ENCODE results near the gene TBL1XR1. TPM values are rescaled to one million over a fixed set of nuclear protein-coding genes. Genes with fewer than 3 reads are reported as not detected.
"Not testable (repeated sequence)": the region's sequence is repeated elsewhere in the genome, so short reads cannot be mapped to it uniquely, and the experiment has no call there.

Gene TBL1XR1
- total RNA-seq, 1 experiment from 2014 or later, result 192 TPM

DNA sequence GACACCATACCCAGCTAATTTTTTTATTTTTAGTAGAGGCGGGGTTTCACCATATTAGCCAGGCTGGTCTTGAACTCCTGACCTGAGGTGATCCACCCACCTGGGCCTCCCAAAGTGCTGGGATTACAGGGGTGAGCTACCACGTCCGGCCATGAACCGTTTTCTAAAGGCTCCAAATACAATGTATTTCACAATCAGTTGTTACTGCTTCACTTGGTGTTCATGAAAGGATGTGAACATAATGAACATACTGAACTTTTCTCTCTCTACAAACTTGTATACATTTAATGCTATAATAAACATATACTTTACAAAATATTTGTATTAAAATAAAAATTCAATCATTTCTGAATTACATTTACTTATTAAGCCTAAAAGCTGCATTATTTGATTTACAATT, 28.9 kb downstream of the TBL1XR1 start:
- no peaks in the 10 kb centered on the region for H3K9me3 ChIP-seq (ENCODE audit: control insufficient read depth, insufficient read depth, low read depth, low read length)
- ATAC-seq (no peak), DNase-seq (ENCODE audit: low read depth, low spot score) (no peak)
- no peak for TF ChIP-seq SIN3A (IDR thresholded peaks at IDR 0.05; ENCODE audit: borderline replicate concordance, insufficient read depth, low read depth, low read length)
- TF ChIP-seq TCF7L2 (IDR thresholded peaks at IDR 0.05; ENCODE audit: low read depth, low read length), result no peak
- TF ChIP-seq, protein P1, sequence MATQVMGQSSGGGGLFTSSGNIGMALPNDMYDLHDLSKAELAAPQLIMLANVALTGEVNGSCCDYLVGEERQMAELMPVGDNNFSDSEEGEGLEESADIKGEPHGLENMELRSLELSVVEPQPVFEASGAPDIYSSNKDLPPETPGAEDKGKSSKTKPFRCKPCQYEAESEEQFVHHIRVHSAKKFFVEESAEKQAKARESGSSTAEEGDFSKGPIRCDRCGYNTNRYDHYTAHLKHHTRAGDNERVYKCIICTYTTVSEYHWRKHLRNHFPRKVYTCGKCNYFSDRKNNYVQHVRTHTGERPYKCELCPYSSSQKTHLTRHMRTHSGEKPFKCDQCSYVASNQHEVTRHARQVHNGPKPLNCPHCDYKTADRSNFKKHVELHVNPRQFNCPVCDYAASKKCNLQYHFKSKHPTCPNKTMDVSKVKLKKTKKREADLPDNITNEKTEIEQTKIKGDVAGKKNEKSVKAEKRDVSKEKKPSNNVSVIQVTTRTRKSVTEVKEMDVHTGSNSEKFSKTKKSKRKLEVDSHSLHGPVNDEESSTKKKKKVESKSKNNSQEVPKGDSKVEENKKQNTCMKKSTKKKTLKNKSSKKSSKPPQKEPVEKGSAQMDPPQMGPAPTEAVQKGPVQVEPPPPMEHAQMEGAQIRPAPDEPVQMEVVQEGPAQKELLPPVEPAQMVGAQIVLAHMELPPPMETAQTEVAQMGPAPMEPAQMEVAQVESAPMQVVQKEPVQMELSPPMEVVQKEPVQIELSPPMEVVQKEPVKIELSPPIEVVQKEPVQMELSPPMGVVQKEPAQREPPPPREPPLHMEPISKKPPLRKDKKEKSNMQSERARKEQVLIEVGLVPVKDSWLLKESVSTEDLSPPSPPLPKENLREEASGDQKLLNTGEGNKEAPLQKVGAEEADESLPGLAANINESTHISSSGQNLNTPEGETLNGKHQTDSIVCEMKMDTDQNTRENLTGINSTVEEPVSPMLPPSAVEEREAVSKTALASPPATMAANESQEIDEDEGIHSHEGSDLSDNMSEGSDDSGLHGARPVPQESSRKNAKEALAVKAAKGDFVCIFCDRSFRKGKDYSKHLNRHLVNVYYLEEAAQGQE (IDR thresholded peaks at IDR 0.05; ENCODE audit: insufficient read depth in 1 of 2, low read depth in 2 of 2, low read length in 1 of 2), result no peak
- no peak for TF ChIP-seq POLR2AphosphoS5 (IDR thresholded peaks at IDR 0.05; ENCODE audit: low read depth, low read length)
- TF ChIP-seq, protein P2, sequence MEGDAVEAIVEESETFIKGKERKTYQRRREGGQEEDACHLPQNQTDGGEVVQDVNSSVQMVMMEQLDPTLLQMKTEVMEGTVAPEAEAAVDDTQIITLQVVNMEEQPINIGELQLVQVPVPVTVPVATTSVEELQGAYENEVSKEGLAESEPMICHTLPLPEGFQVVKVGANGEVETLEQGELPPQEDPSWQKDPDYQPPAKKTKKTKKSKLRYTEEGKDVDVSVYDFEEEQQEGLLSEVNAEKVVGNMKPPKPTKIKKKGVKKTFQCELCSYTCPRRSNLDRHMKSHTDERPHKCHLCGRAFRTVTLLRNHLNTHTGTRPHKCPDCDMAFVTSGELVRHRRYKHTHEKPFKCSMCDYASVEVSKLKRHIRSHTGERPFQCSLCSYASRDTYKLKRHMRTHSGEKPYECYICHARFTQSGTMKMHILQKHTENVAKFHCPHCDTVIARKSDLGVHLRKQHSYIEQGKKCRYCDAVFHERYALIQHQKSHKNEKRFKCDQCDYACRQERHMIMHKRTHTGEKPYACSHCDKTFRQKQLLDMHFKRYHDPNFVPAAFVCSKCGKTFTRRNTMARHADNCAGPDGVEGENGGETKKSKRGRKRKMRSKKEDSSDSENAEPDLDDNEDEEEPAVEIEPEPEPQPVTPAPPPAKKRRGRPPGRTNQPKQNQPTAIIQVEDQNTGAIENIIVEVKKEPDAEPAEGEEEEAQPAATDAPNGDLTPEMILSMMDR (IDR thresholded peaks at IDR 0.05), result no peak
- H3K4me3 ChIP-seq (ENCODE audit: low read depth in 2 of 2, low read length in 2 of 2), result no peak overlapping the region
- in situ Hi-C loops (cut with HindIII; ENCODE audit: low pct_unique_long_range_greater_than_20kb, low sequenced_read_pairs) (no loop called here), intact Hi-C loops (cut with micrococcal nuclease; ENCODE audit: unreplicated experiment) (no loop called here)
- BruUV-seq (replicated peaks), result no TSS peak
- no peaks in the 10 kb centered on the region for H3K36me3 ChIP-seq (ENCODE audit: control insufficient read depth, insufficient read depth, low read length)
- no peaks in the 10 kb centered on the region for H3K27me3 ChIP-seq (ENCODE audit: control insufficient read depth, insufficient read depth, low read length)
- ChIA-PET CTCF (no interaction called here), POLR2A (no interaction called here)
- H3K4me1 ChIP-seq (ENCODE audit: control insufficient read depth, insufficient read depth, low read length), result peaks cover 16% of the 10 kb centered on the region; the same call in 1 of the 2 replicates
- no peak overlapping the region for H3K27ac ChIP-seq (ENCODE audit: low read length)

DNA sequence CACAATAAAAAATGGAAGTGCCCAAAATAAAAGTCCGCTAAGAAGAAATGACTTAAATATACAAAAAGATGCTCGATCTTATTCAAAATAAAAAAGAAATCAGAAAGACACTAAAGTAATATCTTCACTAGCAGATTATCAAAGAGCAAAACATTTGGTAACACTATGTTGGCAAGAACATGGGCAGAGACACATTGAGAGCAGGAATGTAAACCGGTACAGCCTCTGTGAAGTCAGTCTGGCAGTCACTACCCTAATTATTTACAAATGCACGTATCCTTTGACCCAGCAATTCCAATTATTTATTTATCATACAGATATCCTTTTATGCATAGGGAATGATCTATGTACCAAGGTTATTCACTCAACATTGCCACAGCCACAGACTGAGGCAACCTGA, 34.5 kb downstream of the TBL1XR1 start:
- DNase-seq (ENCODE audit: low read depth, low spot score) (no peak), ATAC-seq (no peak)
- intact Hi-C loops (cut with micrococcal nuclease; ENCODE audit: unreplicated experiment), result no loop called here
- peaks cover 4% of the 10 kb centered on the region for H3K4me1 ChIP-seq (ENCODE audit: control insufficient read depth, insufficient read depth, low read length)
- no peaks in the 10 kb centered on the region for H3K27me3 ChIP-seq (ENCODE audit: control insufficient read depth, insufficient read depth, low read length)
- no peak for TF ChIP-seq SIN3A (IDR thresholded peaks at IDR 0.05; ENCODE audit: borderline replicate concordance, insufficient read depth, low read depth, low read length)
- TF ChIP-seq, protein P2 (IDR thresholded peaks at IDR 0.05), result no peak
- TF ChIP-seq TCF7L2 (IDR thresholded peaks at IDR 0.05; ENCODE audit: low read depth, low read length), result no peak
- TF ChIP-seq, protein P1 (IDR thresholded peaks at IDR 0.05; ENCODE audit: insufficient read depth in 1 of 2, low read depth in 2 of 2, low read length in 1 of 2), result no peak
- TF ChIP-seq POLR2AphosphoS5 (IDR thresholded peaks at IDR 0.05; ENCODE audit: low read depth, low read length), result no peak
- no peak overlapping the region for H3K27ac ChIP-seq (ENCODE audit: low read length)
- no TSS peak for BruUV-seq (replicated peaks)
- no peak overlapping the region for H3K4me3 ChIP-seq (ENCODE audit: low read depth in 2 of 2, low read length in 2 of 2)
- H3K36me3 ChIP-seq (ENCODE audit: control insufficient read depth, insufficient read depth, low read length), result no peaks in the 10 kb centered on the region
- POLR2A ChIA-PET, result interaction anchor here (0.7 kb wide), 1 partner anchor 150 kb away, joined by 5 read pairs; no protein-coding TSS in a partner anchor
- CTCF ChIA-PET, result no interaction called here
- no peaks in the 10 kb centered on the region for H3K9me3 ChIP-seq (ENCODE audit: control insufficient read depth, insufficient read depth, low read depth, low read length)
- in situ Hi-C loops (cut with HindIII; ENCODE audit: low pct_unique_long_range_greater_than_20kb, low sequenced_read_pairs), result no loop called here

DNA sequence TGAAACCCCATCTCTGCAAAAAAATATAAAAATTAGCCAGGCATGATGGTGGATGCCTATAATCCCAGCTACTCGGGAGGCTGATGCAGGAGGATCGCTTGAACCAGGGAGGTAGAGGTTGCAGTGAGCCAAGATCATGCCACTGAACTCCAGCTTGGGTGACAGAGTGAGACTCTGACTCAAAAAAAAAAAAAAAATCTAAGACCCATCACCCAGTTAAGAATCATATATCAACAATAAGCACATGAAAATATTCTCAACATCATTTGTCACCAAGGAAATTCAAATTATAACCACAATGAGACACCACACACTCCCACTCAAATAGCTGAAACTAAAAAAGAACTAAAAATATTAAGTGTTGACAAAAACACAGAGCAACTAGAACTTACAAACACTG, 35.7 kb downstream of the TBL1XR1 start:
- H3K36me3 ChIP-seq (ENCODE audit: control insufficient read depth, insufficient read depth, low read length); intact Hi-C loops (cut with micrococcal nuclease; ENCODE audit: unreplicated experiment); BruUV-seq (replicated peaks); H3K9me3 ChIP-seq (ENCODE audit: control insufficient read depth, insufficient read depth, low read depth, low read length); H3K27ac ChIP-seq (ENCODE audit: low read length); POLR2A ChIA-PET; DNase-seq (ENCODE audit: low read depth, low spot score); ATAC-seq; in situ Hi-C loops (cut with HindIII; ENCODE audit: low pct_unique_long_range_greater_than_20kb, low sequenced_read_pairs); H3K27me3 ChIP-seq (ENCODE audit: control insufficient read depth, insufficient read depth, low read length); H3K4me3 ChIP-seq (ENCODE audit: low read depth in 2 of 2, low read length in 2 of 2): not testable (repeated sequence)
- CTCF ChIA-PET, result interaction anchor here (0.5 to 0.7 kb wide), 2 partner anchors 16 to 38 kb away, joined by 4 to 5 read pairs; no protein-coding TSS in a partner anchor
- peaks cover 16% of the 10 kb centered on the region for H3K4me1 ChIP-seq (ENCODE audit: control insufficient read depth, insufficient read depth, low read length)

Measured in Panc1 (cell line).